GM19372 (cell line): ENCODE measurements around the gene NISCH.

Experiments used
- ATAC-seq: cut with Tn5 transposase; IDR thresholded peaks from one replicate; pipeline ENCODE4 v1.9.1; 2021; ENCODE audit warnings: mild to moderate bottlenecking, low read depth, moderate library complexity; ENCODE audit not compliant: unreplicated experiment

NISCH gene

DNA sequence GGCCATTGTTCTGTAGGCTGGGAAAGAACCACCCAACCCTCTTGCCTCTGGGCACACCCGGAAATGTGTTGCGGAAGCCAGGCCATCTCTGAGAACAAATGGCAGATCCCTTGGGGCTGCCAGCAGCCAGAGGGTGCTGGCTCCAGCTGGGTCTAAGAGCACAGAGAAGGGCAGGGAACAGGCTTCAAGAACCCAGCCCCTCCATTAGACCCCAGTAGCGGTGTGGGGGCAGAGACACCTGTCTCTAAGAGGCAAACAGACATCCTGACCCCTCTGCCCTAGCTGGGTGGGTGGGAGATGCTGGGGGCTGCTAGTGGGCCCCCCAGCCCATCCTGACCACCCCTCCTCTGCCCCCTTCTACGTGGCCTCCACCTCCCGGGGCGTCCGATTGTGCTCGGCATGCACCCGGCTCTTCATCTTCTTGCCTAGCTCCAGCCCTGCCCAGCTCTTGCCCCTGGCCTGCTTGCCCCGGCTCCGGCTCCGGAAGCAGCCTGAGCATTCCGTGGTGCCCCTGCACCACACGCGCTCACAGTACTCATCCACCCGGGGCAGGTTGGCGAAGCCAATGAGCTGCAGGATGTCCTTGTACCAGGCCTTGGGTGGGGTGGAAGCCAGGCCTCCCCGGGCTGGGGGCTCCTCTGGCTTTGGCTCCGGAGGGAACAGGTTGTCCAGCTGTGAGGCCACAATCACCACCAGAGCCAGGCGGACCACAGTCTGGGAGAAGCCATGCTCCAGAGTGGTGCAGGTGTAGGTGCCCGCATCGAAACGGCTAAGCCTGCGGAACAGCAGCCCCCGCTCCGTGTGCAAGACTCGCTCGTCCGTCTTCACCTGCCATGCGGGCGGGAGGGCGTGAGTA is 19.9 kb upstream of the NISCH start:
- ATAC-seq: no peak

GRCh38 chr3:52436500-52437149 is 18.8 kb upstream of the NISCH start:
- no peak for ATAC-seq

DNA sequence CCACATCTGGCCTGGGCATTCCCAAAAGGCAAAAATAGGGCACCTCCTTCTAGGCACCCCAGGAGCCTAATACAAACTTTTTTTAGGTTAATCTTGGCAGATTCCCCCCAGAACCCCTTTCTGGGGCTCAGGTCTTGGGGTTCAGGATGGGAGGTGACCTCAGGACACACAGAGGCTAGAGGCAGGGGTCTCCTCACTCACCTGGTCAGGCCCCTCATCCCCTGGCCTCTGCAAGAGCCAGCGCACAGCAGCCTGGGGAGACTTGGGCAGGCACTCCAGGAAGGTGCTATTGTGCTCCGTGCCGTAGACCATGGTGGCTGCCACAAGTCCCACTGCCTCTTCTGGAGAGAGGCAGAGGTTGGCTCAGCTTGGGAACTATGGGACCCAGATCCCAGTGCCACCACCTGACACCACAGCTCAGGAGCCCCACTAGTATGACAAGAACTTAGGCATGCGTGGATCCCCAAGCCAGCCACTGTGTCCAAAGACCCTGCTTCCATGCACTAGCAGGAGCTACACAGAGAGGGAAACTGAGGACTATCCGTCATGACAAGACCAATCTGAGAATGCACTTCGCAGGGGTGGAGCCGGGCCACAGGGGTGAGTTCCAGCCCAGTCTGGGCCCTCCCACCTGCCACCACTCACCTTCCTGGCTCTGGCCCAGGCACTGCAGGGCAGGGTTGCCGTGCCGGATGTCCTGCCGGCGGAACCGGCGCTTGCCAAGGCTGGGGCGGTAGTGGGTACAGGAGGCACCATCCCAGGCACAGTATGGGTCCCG is 17.9 kb upstream of the NISCH start:
- no peak for ATAC-seq

- ATAC-seq: no peak
Observed at GRCh38 chr3:52438104-52438376, 17.4 kb upstream of the NISCH start.

- ATAC-seq: no peak
Observed at GRCh38 chr3:52438579-52439425, 16.6 kb upstream of the NISCH start.

DNA sequence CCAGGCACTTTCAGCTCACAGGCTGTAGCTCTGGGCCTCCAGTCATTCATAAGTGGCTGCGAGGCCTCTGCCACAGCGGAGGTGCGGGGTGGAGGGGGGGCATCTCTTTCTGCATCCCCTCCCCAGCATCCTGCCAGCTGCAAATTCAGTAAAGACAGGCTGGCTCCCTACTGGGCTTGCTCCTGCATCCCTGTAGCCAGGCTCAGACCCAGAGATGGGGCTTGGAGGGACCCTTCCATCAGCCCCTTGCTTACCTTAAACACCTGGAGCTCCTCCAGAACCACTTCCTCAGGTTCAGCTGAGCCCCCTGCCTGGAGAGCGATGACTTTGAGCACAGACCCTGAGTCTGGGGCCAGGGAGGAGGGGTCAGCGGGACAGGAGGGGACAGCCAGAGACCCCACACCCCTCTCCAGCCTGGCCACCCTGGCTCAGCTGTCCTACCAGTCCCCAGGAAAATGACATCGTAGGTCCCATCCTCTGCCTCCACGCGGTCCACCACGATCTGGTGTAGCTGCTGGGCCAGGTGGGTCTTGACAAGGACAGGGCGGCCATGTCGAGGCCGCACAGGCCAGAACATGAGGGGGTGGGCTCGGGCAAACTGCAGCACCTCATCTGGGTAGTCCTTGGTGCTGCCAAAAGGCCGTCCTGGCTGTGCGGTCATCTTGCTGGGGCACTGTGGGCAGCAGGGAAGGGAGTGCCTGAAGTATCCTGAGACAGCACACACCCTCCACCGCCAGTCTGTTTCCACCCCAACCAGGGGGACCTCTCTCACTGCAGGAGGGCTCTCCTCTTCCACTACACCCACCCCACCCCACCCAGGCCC is 15.8 kb upstream of the NISCH start:
- ATAC-seq: no peak

- ATAC-seq: no peak
Observed at GRCh38 chr3:52440249-52440551, 15.2 kb upstream of the NISCH start.

DNA sequence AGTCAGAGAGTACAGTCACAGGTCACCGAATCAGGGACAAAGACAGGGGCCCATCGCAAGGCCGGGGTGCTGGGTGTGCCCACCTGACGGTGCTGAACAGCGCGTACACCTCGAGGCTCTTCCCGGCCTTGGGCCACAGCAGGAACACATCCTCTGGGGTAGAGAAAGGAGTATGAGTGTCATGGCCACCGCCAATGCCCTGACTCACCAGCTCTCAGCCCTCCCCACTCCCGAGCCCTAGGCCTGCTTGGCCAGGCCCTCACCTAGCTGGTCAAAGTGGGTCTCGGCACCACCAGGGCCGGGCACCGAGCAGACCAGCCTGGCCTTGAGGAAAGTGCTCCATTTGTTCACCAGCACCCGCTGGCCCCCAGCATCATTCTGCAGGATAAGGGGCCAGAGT is 14.7 kb upstream of the NISCH start:
- ATAC-seq: no peak

DNA sequence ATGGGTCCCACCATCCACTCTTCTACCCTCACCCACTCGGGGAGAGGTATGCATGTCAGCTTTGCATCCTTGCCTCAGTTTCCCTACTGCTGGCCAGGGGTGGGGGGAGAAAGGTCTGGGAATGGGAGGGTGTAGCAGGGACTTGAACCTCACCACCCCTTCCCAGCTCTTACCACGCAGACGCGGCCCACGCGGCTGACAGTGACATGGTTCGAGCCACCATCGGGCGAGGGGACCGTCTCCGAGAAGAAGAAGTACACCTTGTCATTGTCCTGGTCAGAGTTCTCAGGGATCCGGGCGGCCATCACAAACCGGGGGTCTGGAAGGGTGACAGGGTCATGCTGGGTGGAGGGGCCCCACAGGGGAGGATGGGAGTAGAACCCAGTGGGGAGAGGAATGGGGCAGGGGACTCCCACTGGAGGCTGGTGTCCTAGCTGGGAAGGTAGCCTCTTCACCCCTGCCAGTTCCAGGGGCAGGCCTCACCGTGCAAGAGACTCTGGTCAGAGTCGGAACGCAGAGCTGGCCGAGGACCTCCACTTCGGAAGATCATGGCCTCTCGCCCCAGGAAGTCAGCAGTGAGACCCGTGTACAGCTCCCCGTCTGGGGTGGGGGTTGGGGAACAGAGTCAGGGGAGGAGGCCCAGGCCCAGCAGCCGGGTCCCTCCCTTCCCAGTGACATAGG is 14.2 kb upstream of the NISCH start:
- no peak for ATAC-seq

GRCh38 chr3:52441772-52442332 is 13.6 kb upstream of the NISCH start:
- no peak for ATAC-seq

GRCh38 chr3:52442409-52443267 is 12.8 kb upstream of the NISCH start:
- ATAC-seq: no peak

DNA sequence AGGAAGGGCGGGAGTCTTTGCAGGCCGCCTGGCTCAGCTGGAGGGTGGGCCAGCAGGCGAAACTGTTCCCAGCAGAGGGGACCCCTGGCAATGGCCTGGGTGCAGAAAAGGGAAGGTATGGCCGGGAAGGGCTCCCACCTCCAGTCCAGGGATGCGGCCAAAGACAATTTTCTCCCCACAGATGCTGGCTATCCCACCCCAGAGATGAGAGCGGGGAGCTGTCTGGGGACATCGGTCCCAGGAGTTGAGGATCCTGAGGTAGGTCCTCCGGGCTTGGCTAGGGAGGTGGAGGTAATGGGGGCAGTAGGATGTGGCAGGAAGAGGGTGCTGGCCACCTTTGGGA is 12.2 kb upstream of the NISCH start:
- no peak for ATAC-seq

GRCh38 chr3:52443791-52444687 is 11.4 kb upstream of the NISCH start:
- no peak for ATAC-seq

- ATAC-seq: peak; percentile 86
Observed at GRCh38 chr3:52444860-52445793, 10.3 kb upstream of the NISCH start, which contains the start of gene SEMA3G. SEMA3G (minus strand) TSS chr3:52445103; CDS start chr3:52445027, 76 bp downstream.

GRCh38 chr3:52446042-52446441 is 9.4 kb upstream of the NISCH start:
- no peak for ATAC-seq
